NCI-H1930 (cell line): ENCODE results near the gene SIRT7.
"Not testable (repeated sequence)": the region's sequence is repeated elsewhere in the genome, so short reads cannot be mapped to it uniquely, and the experiment has no call there.

Experiments used
- DNase-seq, 2 experiments: peaks; one replicate each; lab custom pipeline; 2025; lab: John Stamatoyannopoulos, UW

The SIRT7 gene

GRCh38 chr17:81954131-81955057, 36.4 kb upstream of the SIRT7 start:
- DNase-seq, result no peak

- not testable (repeated sequence) for DNase-seq
These were observed 35.5 kb upstream of the SIRT7 start for GRCh38 chr17:81953443-81953842.

- DNase-seq, result no peak
These were observed 34.8 kb upstream of the SIRT7 start for GRCh38 chr17:81952792-81953228.

GRCh38 chr17:81951785-81952684, 34.1 kb upstream of the SIRT7 start:
- DNase-seq, result no peak

DNA sequence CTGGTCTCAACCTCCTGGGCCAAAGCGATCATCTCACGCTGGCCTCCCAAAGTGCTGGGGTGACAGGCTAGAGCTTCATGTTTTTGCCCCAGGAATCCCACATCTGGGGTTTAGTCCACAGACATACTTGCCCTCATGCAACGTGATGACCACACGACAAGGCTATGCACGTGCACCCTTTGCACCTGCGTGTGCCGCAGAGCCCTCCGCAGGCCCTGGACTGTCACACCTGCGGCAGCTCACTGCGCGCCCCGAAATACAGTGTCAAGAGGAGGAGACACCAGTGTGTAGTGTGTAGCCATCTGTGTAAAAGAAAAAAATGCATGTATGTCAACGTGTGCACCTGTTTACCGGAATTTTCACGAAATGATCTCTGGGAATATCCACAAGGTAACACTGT, 32.5 kb upstream of the SIRT7 start:
- no peak for DNase-seq

- no peak for DNase-seq
These were observed 30.8 kb upstream of the SIRT7 start for GRCh38 chr17:81948635-81949378.

- no peak for DNase-seq
These were observed 29.2 kb upstream of the SIRT7 start, which contains the start of gene MYADML2 for GRCh38 chr17:81947189-81947588. Gene MYADML2, minus strand, starts transcription at chr17:81947233. Its CDS starts 5,492 bp downstream, at chr17:81941741.

DNA sequence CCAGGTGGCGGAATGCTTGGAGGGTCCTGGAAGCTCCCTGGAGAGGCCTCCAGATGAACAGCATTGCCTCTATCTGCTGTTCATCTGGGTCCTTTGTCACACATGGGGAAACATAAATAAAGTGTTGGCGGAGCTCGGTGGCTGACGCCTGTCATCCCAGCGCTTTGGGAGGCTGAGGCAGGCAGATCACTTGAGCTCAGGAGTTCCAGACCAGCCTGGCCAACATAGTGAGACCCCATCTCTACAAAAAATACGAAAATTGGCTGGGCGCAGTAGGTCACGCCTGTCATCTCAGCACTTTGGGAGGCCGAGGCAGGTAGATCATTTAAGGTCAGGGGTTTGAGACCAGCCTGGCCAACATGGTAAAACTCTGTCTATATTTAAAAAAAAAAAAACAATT, 26.9 kb upstream of the SIRT7 start:
- no peak for DNase-seq

DNA sequence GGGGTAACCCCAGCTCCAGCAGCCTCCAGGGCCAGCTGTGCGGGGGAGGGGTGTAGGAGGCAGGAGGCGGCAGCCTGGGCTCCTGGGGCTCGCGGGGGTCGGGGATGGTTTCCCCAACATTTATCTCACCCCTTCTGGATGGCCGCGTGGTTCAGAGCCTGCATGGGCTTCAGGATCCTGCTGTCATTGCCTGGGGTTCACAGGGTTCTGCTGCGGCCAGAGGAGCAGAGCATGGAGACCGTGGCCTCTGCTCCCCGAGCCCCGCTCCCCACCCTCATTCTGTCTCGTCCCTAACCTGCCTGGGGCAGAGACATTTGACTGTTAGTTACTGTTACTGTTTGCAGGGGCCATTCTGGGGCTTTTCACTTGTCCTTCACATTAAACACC, 24.2 kb upstream of the SIRT7 start:
- no peak for DNase-seq

DNA sequence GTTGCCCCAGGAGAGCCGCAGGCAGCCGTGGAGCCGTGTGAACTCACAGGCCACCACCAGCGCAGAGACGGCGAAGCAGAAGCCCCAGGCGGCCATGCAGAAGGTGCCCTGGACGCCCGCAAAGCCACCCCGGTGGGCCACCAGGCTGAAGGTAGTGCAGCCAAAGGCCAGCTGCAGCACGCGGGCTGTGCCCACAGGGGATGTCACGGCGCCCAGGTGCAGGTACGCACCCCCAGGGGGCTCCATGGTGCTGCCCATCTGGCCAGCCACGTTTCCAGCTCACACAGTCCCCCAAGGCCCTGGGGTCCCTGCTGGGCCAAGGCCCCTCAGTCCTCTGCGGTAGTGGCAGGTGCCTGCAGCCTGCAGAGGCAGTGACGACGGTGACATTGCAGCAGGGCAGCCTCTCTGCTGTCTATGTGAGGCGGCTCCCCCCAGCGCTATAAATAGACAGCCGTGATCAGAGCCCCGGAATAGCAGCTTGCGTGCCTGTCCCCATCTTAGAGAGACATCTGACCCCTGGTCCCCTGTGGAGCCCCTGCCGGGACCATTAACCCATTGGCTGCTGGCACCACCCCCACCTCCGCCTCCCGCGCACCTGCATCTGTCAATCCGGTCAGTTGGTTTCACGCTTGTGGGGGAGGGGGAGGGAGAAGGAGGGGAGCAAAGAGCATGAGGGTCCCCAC, 23.6 kb upstream of the SIRT7 start:
- no peak for DNase-seq

DNA sequence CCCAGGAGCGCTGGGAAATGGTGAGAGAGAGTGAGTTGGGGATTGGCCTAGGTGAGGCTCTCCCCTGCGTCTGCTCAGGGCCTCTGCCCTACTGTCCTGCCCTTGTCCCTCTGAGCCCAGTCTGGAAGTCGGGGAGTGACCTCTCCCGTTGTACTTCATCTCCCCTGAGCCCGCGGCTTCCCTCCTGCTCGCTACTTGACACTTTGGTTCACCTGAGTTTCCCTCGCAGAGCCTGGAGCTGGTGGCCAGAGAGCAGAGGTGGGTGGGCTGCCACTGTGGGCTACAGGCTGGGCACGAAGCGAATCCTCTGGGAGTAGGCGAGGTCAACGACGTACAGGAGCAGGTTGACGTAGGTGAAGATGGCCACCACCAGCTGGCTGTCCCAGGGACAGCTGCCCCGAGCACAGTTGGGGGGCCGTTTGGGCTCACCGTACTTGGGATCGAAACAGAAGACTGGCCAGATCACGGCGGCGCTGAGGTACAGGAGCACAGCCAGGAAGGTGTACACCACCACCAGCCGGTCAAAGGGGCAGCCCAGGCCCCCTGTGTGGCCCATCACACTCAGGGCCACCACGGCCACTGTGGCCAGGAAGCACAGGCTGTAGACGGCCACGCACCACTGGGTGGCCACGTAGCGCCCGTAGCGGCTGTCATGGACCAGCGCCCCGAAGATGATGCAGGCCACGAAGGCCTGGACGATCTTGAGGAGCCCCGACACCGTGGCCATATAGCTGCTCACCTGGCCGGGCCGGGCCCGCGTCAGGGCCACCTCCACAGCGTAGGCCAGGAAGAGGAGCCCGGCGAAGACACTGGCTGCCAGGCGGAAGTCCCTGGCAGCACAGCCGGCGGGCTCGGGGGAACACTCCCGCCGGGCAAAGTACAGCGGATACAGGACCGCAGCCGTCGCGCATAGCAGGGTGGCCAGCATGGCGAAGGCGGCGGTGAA, 22.8 kb upstream of the SIRT7 start:
- no peak for DNase-seq

DNA sequence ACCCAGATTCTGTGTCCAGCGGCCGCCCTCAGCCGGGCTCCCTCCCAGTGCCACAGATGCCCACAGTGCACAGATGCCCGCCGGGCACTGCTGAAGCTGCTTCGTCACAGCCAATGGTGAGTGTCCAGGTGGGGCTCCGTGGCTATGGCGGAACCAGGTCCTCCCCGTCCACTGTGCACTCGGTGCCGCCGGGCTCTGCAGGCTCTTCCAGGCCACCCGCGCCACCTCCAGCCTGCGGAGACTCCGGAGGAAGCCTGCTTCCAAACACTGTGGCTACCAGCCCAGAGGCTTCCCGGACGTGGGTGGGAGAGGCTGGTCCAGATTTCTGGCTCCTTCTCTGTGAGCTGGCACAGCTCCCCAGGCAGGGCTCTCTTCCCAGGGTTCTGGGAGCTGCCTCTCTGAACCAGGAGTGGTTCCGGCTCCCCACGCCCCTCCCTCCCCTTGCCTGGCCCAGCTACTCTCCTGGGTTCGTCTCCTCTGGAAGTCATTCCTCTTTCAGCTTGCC, 22.0 kb upstream of the SIRT7 start:
- DNase-seq, result no peak

DNA sequence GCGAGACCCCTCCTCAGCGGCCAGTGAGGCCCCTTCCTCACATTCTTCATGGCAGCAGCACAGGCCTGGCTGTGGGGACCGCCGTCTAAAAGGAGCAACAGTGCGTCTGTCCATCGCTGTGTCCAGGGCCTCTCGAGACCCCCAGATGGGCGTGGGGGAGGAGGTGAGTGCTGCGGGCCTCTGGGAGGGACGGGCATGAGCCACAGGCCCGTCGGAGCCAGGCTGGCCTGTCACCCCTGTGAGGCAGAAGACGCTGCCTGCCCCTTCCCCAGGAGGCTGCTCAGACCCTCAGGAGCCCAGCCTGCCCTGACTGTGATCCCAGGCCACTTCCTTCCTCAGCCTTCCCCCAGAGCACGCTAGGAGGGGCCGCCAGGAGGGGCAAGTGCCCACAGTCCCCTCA, 21.2 kb upstream of the SIRT7 start:
- DNase-seq, result no peak

GRCh38 chr17:81935709-81936084, 17.7 kb upstream of the SIRT7 start:
- no peak for DNase-seq

DNA sequence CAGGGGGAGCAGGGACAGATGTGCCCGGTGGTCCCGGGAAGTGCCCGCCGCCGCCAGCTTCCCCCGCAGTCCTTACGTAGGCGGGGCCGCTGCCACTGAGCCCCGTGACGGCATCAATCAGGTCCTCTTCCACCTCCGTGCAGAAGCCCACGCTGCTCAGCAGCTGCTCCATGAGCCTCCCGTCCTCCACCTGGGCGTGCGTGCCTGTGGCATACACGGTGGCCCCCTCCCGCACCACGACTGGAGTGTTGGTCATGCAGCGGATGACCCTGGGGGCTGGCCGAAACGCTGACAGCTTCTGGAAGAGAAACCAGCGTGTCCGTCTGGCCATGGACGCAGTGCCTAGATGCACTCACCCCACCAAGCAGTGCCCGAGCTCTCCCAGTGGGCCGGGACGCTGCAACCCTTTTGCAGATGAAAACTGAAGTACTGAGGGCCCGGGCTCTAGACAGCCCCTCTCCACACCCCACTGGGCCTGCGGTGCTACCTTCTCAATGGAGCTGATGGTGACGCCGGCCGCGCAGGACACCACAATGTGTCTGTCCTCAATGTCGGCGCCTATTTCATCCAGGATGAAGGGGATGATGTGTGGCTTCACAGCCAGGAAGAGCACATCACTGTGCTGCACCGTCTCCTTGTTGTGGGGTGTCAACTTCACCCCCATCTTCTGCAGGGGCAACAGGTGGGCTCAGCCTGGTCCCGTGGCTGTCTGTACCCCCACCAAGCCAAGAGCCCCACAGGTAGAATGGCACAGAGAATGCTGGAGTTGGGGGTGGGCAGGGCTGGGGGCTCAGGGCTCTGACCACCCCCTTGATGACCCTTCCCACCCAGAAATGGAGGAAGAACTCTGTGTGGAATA, 17.1 kb upstream of the SIRT7 start:
- DNase-seq, result no peak

- DNase-seq, result no peak
These were observed 16.3 kb upstream of the SIRT7 start for GRCh38 chr17:81934098-81934757.

DNA sequence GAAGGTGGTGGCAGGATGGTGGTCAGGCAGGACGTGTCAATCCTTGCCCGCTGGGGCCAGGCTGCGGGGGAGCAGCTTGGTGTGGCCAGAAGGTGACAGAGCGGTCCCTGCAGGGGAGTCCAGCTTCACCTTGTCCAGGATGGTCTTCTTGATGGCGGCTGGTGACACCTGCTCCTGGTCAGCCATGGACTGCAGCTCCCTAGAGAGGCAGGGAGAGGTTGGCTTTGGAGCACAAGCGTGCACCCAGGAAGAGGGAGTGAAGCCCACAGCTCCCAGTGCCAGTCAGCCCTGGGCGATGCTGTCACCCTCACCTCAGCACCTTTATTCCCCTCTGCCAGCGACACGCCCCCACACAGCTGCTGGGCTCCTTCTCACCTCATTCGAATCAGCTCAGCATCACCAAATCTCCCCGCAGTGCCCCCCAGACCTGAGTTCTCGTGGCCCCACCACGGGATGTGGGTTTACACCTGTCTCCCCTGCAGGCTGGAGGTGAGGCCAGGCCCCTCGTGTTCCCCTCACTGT, 15.3 kb upstream of the SIRT7 start:
- no peak for DNase-seq

- DNase-seq, result no peak
These were observed 14.5 kb upstream of the SIRT7 start for GRCh38 chr17:81932333-81932983.
